H9 (cell line): ENCODE data around the gene RHOV. TPM values are rescaled to one million over a fixed set of nuclear protein-coding genes. Genes with fewer than 3 reads are reported as not detected.

Experiments used
- DNase-seq: peaks from one replicate; pipeline ENCODE4 v3.0.0-alpha.2; 2017
- H2AFZ ChIP-seq: one replicate; pipeline ENCODE4 v1.6.1; 2013; ENCODE audit warnings: mild to moderate bottlenecking, low read length, control low read depth, moderate library complexity
- H2AK5ac ChIP-seq: 2 replicates; pipeline ENCODE4 v1.6.1; 2013; ENCODE audit warnings: low read length, control low read depth, mixed read lengths; ENCODE audit not compliant: insufficient read length
- H2BK120ac ChIP-seq: one replicate; pipeline ENCODE4 v1.6.1; 2013; ENCODE audit warnings: low read depth, mild to moderate bottlenecking, low read length, control low read depth, inconsistent platforms; ENCODE audit not compliant: poor library complexity, severe bottlenecking
- H2BK12ac ChIP-seq: 2 replicates; pipeline ENCODE4 v1.6.1; 2013; ENCODE audit warnings: low read length, control low read depth, mixed read lengths, low read depth; ENCODE audit not compliant: insufficient read length
- H2BK15ac ChIP-seq: 2 replicates; pipeline ENCODE4 v1.6.1; 2013; ENCODE audit warnings: low read depth, low read length, control low read depth
- H2BK20ac ChIP-seq: one replicate; pipeline ENCODE4 v1.6.1; 2013; ENCODE audit warnings: low read depth, mild to moderate bottlenecking, low read length, control low read depth, inconsistent platforms; ENCODE audit not compliant: poor library complexity, severe bottlenecking
- H2BK5ac ChIP-seq: 2 replicates; pipeline ENCODE4 v1.6.1; 2013; ENCODE audit warnings: low read length, control low read depth, mixed read lengths; ENCODE audit not compliant: insufficient read length
- H3K14ac ChIP-seq: 2 replicates; pipeline ENCODE4 v1.6.1; 2013; ENCODE audit warnings: low read length, control low read depth; ENCODE audit not compliant: insufficient read depth
- H3K18ac ChIP-seq: 2 replicates; pipeline ENCODE4 v1.6.1; 2013; ENCODE audit warnings: low read depth, mild to moderate bottlenecking, mixed read lengths, low read length, control low read depth; ENCODE audit not compliant: insufficient read length
- H3K23ac ChIP-seq: 2 replicates; pipeline ENCODE4 v1.6.1; 2013; ENCODE audit warnings: low read length, control low read depth, mixed read lengths, low read depth; ENCODE audit not compliant: insufficient read length
- H3K23me2 ChIP-seq: 2 replicates; pipeline ENCODE4 v1.6.1; 2013; ENCODE audit warnings: low read depth, mild to moderate bottlenecking, mixed read lengths, low read length, control low read depth; ENCODE audit not compliant: insufficient read length, poor library complexity, severe bottlenecking
- H3K27ac ChIP-seq: 2 replicates; pipeline ENCODE4 v1.5.1; 2013; ENCODE audit warnings: low read length, control low read depth, mixed read lengths, low read depth; ENCODE audit not compliant: insufficient read length
- H3K27me3 ChIP-seq: 2 replicates; pipeline ENCODE4 v1.6.1; 2013; ENCODE audit warnings: low read length, control low read depth, inconsistent platforms; ENCODE audit not compliant: insufficient read depth
- H3K4ac ChIP-seq: 2 replicates; pipeline ENCODE4 v1.6.1; 2013; ENCODE audit warnings: low read depth, mild to moderate bottlenecking, control low read depth, inconsistent platforms, low read length, moderate library complexity
- H3K4me1 ChIP-seq: 2 replicates; pipeline ENCODE4 v1.6.1; 2013; ENCODE audit warnings: low read length, control low read depth, inconsistent platforms; ENCODE audit not compliant: insufficient read depth
- H3K4me2 ChIP-seq: 2 replicates; pipeline ENCODE4 v1.6.1; 2013; ENCODE audit warnings: low read length, control low read depth, mixed read lengths; ENCODE audit not compliant: insufficient read length, insufficient read depth
- H3K56ac ChIP-seq: 2 replicates; pipeline ENCODE4 v1.6.1; 2013; ENCODE audit warnings: low read depth, mild to moderate bottlenecking, mixed read lengths, low read length, control low read depth; ENCODE audit not compliant: insufficient read length
- H3K79me1 ChIP-seq: 2 replicates; pipeline ENCODE4 v1.6.1; 2013; ENCODE audit warnings: low read depth, mild to moderate bottlenecking, moderate library complexity, low read length, control low read depth, inconsistent platforms; ENCODE audit not compliant: insufficient read depth, poor library complexity, severe bottlenecking
- H3K79me2 ChIP-seq: 2 replicates; pipeline ENCODE4 v1.6.1; 2013; ENCODE audit warnings: low read length, control low read depth, inconsistent platforms; ENCODE audit not compliant: insufficient read depth
- H3K9ac ChIP-seq: 2 replicates; pipeline ENCODE4 v1.6.1; 2013; ENCODE audit warnings: low read length, control low read depth, mixed read lengths; ENCODE audit not compliant: insufficient read length; ENCODE audit errors: extremely low read depth
- H3K9me3 ChIP-seq: one replicate; pipeline ENCODE4 v1.6.1; 2013; ENCODE audit warnings: low read depth, low read length, inconsistent platforms; ENCODE audit not compliant: control insufficient read depth
- H3T11ph ChIP-seq: one replicate; pipeline ENCODE4 v1.6.1; 2013; ENCODE audit warnings: mild to moderate bottlenecking, low read length, control low read depth, inconsistent platforms
- H4K20me1 ChIP-seq: one replicate; pipeline ENCODE4 v1.6.1; 2013; ENCODE audit not compliant: control insufficient read depth, insufficient read length, insufficient read depth
- H4K5ac ChIP-seq: 2 replicates; pipeline ENCODE4 v1.6.1; 2013; ENCODE audit warnings: low read depth, mild to moderate bottlenecking, mixed read lengths, low read length, control low read depth; ENCODE audit not compliant: insufficient read length
- H4K8ac ChIP-seq: replicated peaks from 2 replicates; pipeline ENCODE4 v1.6.1; 2013; ENCODE audit warnings: low read length, control low read depth, mixed read lengths, low read depth; ENCODE audit not compliant: insufficient read length
- H4K91ac ChIP-seq: 2 replicates; pipeline ENCODE4 v1.6.1; 2013; ENCODE audit warnings: low read depth, mild to moderate bottlenecking, moderate library complexity, mixed read lengths, low read length, control low read depth; ENCODE audit not compliant: insufficient read length
- H3K27ac Mint-ChIP-seq, 3 experiments: 2 replicates in 2 of 3; 3 replicates in 1 of 3; pipeline ENCODE4 v1.8.0; 2020 to 2021; ENCODE audit warnings: mixed read lengths in 3 of 3, mild to moderate bottlenecking in 1 of 3, moderate library complexity in 1 of 3
- H3K27me3 Mint-ChIP-seq: 2 replicates; pipeline ENCODE4 v1.8.0; 2021; ENCODE audit warnings: low read depth, mild to moderate bottlenecking, moderate library complexity, mixed read lengths
- H3K36me3 Mint-ChIP-seq, 3 experiments: 2 replicates in 2 of 3; 3 replicates in 1 of 3; pipeline ENCODE4 v1.8.0; 2020 to 2021; ENCODE audit warnings: low read depth in 3 of 3, mixed read lengths in 3 of 3; ENCODE audit not compliant: insufficient read depth in 1 of 3
- H3K4me1 Mint-ChIP-seq, 2 experiments: 2 replicates each; pipeline ENCODE4 v1.8.0; 2020; ENCODE audit warnings: mixed read lengths in 2 of 2
- H3K4me3 Mint-ChIP-seq, 2 experiments: 2 replicates in 1 of 2; 3 replicates in 1 of 2; pipeline ENCODE4 v1.8.0; 2020 to 2021; ENCODE audit warnings: mild to moderate bottlenecking in 2 of 2, mixed read lengths in 2 of 2, moderate library complexity in 1 of 2
- H3K9me3 Mint-ChIP-seq, 2 experiments: 2 replicates in 1 of 2; 3 replicates in 1 of 2; pipeline ENCODE4 v1.8.0; 2020; ENCODE audit warnings: mild to moderate bottlenecking in 2 of 2, mixed read lengths in 2 of 2, moderate library complexity in 1 of 2
- WGBS: extraction: QIAGEN DNeasy Blood & Tissue Kit; methylation state at CpG from one replicate; pipeline ENCODE4 v1.1.7; 2013; ENCODE audit warnings: missing lambda C conversion rate, low lambda C conversion rate, mixed read lengths; ENCODE audit not compliant: insufficient read length; ENCODE audit errors: extremely low coverage; 5-methylcytosine and 5-hydroxymethylcytosine counted together
- total RNA-seq: library from RNA; stranded (reverse); gene quantifications from 2 replicates; pipeline ENCODE4 v1.2.1, GENCODE V29; 2021
- TF ChIP-seq, protein P1 (sequence below): fragments of 200-600 bp; sonication (generic); conservative IDR thresholded peaks from 3 replicates; pipeline ENCODE4 v1.8.0; 2021; ENCODE audit warnings: antibody characterized with exemption, mild to moderate bottlenecking

The RHOV gene
- total RNA-seq, 1 experiment from 2014 or later = 3.9 TPM

DNA sequence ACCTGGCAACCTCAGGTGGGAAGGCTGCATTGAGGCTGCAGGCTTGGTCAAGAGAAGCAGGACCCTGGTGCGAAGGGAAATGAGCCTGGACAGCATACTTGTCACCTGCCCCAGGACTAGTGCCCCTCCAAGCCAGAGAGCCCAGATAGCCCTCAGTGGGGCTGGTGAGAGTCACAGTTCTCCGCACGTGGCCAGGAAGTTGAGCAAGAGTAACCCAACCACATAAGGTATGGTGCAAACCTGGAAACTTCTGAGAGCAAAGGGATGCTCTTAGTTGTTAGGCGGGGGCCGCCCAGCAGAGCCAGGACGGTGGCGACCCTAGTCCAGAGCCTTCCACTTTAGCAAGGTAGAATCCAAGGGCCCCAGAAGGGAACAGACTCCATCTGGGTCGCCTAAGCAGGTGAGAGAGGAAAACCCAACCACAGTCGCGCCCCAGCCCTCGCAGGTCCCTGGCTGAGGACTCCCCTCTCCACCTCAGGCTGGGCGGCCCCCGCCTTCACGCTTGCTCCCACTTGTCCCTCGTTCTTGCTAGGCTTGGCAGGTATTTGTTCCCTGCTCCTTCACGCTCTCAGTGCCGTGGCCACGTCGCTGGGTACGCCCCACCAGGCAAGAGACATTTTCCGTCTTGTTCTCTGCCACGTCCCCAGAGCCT lies 19.1 kb upstream of the RHOV start:
- H3K14ac ChIP-seq = no peak overlapping the region
- H4K8ac ChIP-seq = no peak overlapping the region
- no peaks in the 10 kb centered on the region for H4K20me1 ChIP-seq
- Mint-ChIP-seq H3K9me3 (no peaks in the 10 kb centered on the region; a peak in 1 of 5 replicates), H3K27ac (no peak overlapping the region), H3K4me3 (peak overlapping the region; percentile 92 to 97; a peak in 3 of 5 replicates), H3K36me3 (peaks cover 8 to 27% (median 24%) of the 10 kb centered on the region in 3 experiments; a peak in 6 of 7 replicates), H3K27me3 (peaks cover 23% of the 10 kb centered on the region), H3K4me1 (peaks cover 10 to 17% of the 10 kb centered on the region in 2 experiments)
- no peak overlapping the region for H3K27ac ChIP-seq
- H3K4me2 ChIP-seq = peak overlapping the region; percentile 81
- H2AK5ac ChIP-seq = no peak overlapping the region
- H3K9ac ChIP-seq = no peak overlapping the region
- no CpG with 5 or more reads among the region's 22 CpGs for WGBS
- no peak overlapping the region for H3T11ph ChIP-seq
- H3K9me3 ChIP-seq = no peaks in the 10 kb centered on the region
- TF ChIP-seq, protein P1, sequence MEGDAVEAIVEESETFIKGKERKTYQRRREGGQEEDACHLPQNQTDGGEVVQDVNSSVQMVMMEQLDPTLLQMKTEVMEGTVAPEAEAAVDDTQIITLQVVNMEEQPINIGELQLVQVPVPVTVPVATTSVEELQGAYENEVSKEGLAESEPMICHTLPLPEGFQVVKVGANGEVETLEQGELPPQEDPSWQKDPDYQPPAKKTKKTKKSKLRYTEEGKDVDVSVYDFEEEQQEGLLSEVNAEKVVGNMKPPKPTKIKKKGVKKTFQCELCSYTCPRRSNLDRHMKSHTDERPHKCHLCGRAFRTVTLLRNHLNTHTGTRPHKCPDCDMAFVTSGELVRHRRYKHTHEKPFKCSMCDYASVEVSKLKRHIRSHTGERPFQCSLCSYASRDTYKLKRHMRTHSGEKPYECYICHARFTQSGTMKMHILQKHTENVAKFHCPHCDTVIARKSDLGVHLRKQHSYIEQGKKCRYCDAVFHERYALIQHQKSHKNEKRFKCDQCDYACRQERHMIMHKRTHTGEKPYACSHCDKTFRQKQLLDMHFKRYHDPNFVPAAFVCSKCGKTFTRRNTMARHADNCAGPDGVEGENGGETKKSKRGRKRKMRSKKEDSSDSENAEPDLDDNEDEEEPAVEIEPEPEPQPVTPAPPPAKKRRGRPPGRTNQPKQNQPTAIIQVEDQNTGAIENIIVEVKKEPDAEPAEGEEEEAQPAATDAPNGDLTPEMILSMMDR = no peak
- no peak overlapping the region for H3K18ac ChIP-seq
- no peak overlapping the region for H3K56ac ChIP-seq
- peaks cover 2% of the 10 kb centered on the region for H3K79me1 ChIP-seq
- H3K4ac ChIP-seq = no peak overlapping the region
- no peak overlapping the region for H2AFZ ChIP-seq
- no peaks in the 10 kb centered on the region; the same call in 1 of the 2 replicates for H3K4me1 ChIP-seq
- DNase-seq = peak; percentile 32
- peaks cover 11% of the 10 kb centered on the region for H3K23me2 ChIP-seq
- no peak overlapping the region for H2BK15ac ChIP-seq
- no peak overlapping the region for H3K23ac ChIP-seq
- no peak overlapping the region for H2BK5ac ChIP-seq
- H4K91ac ChIP-seq = no peak overlapping the region
- peaks cover 7% of the 10 kb centered on the region for H3K79me2 ChIP-seq
- no peak overlapping the region for H4K5ac ChIP-seq
- H3K27me3 ChIP-seq = no peaks in the 10 kb centered on the region
- no peak overlapping the region for H2BK120ac ChIP-seq
- H2BK20ac ChIP-seq = no peak overlapping the region
- no peak overlapping the region for H2BK12ac ChIP-seq
